CD1c-positive myeloid dendritic cell (primary cell): Measurements from ENCODE around the gene CCDC9B.
A peak's percentile ranks its signal among the peaks of the same experiment; 100 is the strongest.

Experiments used
- DNase-seq: peaks from one replicate; pipeline ENCODE4 v3.0.0-alpha.2; 2016; ENCODE audit errors: extremely low spot score

The CCDC9B gene

GRCh38 chr15:40345225-40345866 lies 4.6 kb upstream of the CCDC9B start:
- DNase-seq: no peak

- DNase-seq: peak; percentile 76
Observed at GRCh38 chr15:40344631-40345120, 3.9 kb upstream of the CCDC9B start.

- no peak for DNase-seq
Observed at GRCh38 chr15:40344217-40344616, 3.5 kb upstream of the CCDC9B start.

- no peak for DNase-seq
Observed at GRCh38 chr15:40343512-40343911, 2.8 kb upstream of the CCDC9B start.

- no peak for DNase-seq
Observed at GRCh38 chr15:40342416-40343320, 1.9 kb upstream of the CCDC9B start.

GRCh38 chr15:40340038-40340739 lies 550 bp downstream of the CCDC9B start:
- no peak for DNase-seq

- DNase-seq: no peak
Observed at GRCh38 chr15:40339621-40339945, 1.2 kb downstream of the CCDC9B start.

GRCh38 chr15:40338921-40339620 lies 1.7 kb downstream of the CCDC9B start:
- DNase-seq: no peak

- peak; percentile 85 for DNase-seq
Observed at GRCh38 chr15:40338041-40338657, 2.6 kb downstream of the CCDC9B start.

GRCh38 chr15:40337597-40337996 lies 3.1 kb downstream of the CCDC9B start:
- DNase-seq: no peak

GRCh38 chr15:40336744-40337122 lies 4.0 kb downstream of the CCDC9B start:
- peak; percentile 62 for DNase-seq

GRCh38 chr15:40335938-40336743 lies 4.6 kb downstream of the CCDC9B start:
- no peak for DNase-seq

- peak; percentile 74 for DNase-seq
Observed at GRCh38 chr15:40334941-40335795, 5.6 kb downstream of the CCDC9B start.

GRCh38 chr15:40334541-40334940 lies 6.2 kb downstream of the CCDC9B start:
- no peak for DNase-seq

- DNase-seq: peak; percentile 95
Observed at GRCh38 chr15:40333922-40334492, 6.7 kb downstream of the CCDC9B start.

- DNase-seq: peak; percentile 70
Observed at GRCh38 chr15:40332113-40332781, 8.5 kb downstream of the CCDC9B start.

- DNase-seq: no peak
Observed at GRCh38 chr15:40331637-40332036, 9.1 kb downstream of the CCDC9B start.

- no peak for DNase-seq
Observed at GRCh38 chr15:40331026-40331425, 9.7 kb downstream of the CCDC9B start.

GRCh38 chr15:40330368-40330836 lies 10.3 kb downstream of the CCDC9B start:
- peak; percentile 75 for DNase-seq
